GM19438 (cell line): Measurements from ENCODE around the gene MZB1.

Experiments
- ATAC-seq: cut with Tn5 transposase; IDR thresholded peaks from one replicate; pipeline ENCODE4 v1.9.1; 2021; ENCODE audit warnings: low read depth; ENCODE audit not compliant: unreplicated experiment

Gene MZB1

GRCh38 chr5:139341187-139341688, 48.5 kb downstream of the MZB1 start:
- no peak for ATAC-seq

- no peak for ATAC-seq
These were observed 49.7 kb downstream of the MZB1 start for GRCh38 chr5:139340051-139340450.
